ENCODE results near the gene RAB22A.

The RAB22A gene

GRCh38 chr20:58327211-58327610, 17.7 kb downstream of the RAB22A start:
- Histone ChIP-seq H3K9ac (ENCODE audit: low read length) (no peak overlapping the region), H3K27me3 (replicated peaks; ENCODE audit: control insufficient read depth, insufficient read depth, low read length) (no peaks in the 10 kb centered on the region), H3K4me1 (ENCODE audit: control insufficient read depth, insufficient read depth, low read length) (peaks cover 29% of the 10 kb centered on the region), H3K9me3 (ENCODE audit: control insufficient read depth, low read length) (no peaks in the 10 kb centered on the region), H3K4me3 (ENCODE audit: low read length) (no peak overlapping the region), H3K36me3 (ENCODE audit: control insufficient read depth, insufficient read depth, low read length, severe bottlenecking) (no peaks in the 10 kb centered on the region)
- DNase-seq (ENCODE audit: low read depth) = peak; percentile 12

- Histone ChIP-seq H3K4me3 (ENCODE audit: low read length) (no peak overlapping the region), H3K27me3 (replicated peaks; ENCODE audit: control insufficient read depth, insufficient read depth, low read length) (no peaks in the 10 kb centered on the region), H3K9me3 (ENCODE audit: control insufficient read depth, low read length) (no peaks in the 10 kb centered on the region), H3K9ac (ENCODE audit: low read length) (no peak overlapping the region), H3K36me3 (ENCODE audit: control insufficient read depth, insufficient read depth, low read length, severe bottlenecking) (no peaks in the 10 kb centered on the region), H3K4me1 (ENCODE audit: control insufficient read depth, insufficient read depth, low read length) (peaks cover 29% of the 10 kb centered on the region)
- DNase-seq (ENCODE audit: low read depth) = no peak
Observed at GRCh38 chr20:58328836-58329235, 19.3 kb downstream of the RAB22A start.

GRCh38 chr20:58329711-58330110, 20.2 kb downstream of the RAB22A start:
- no peaks in the 10 kb centered on the region for H3K9me3 ChIP-seq (ENCODE audit: control insufficient read depth, low read length)
- H3K27me3 ChIP-seq (replicated peaks; ENCODE audit: control insufficient read depth, insufficient read depth, low read length) = no peaks in the 10 kb centered on the region
- H3K9ac ChIP-seq (ENCODE audit: low read length) = no peak overlapping the region
- no peak for DNase-seq (ENCODE audit: low read depth)
- no peaks in the 10 kb centered on the region for H3K36me3 ChIP-seq (ENCODE audit: control insufficient read depth, insufficient read depth, low read length, severe bottlenecking)
- peaks cover 29% of the 10 kb centered on the region for H3K4me1 ChIP-seq (ENCODE audit: control insufficient read depth, insufficient read depth, low read length)
- H3K4me3 ChIP-seq (ENCODE audit: low read length) = no peak overlapping the region

GRCh38 chr20:58330249-58330648, 20.7 kb downstream of the RAB22A start:
- no peak overlapping the region for H3K9ac ChIP-seq (ENCODE audit: low read length)
- H3K9me3 ChIP-seq (ENCODE audit: control insufficient read depth, low read length) = no peaks in the 10 kb centered on the region
- peaks cover 29% of the 10 kb centered on the region for H3K4me1 ChIP-seq (ENCODE audit: control insufficient read depth, insufficient read depth, low read length)
- H3K4me3 ChIP-seq (ENCODE audit: low read length) = no peak overlapping the region
- H3K27me3 ChIP-seq (replicated peaks; ENCODE audit: control insufficient read depth, insufficient read depth, low read length) = no peaks in the 10 kb centered on the region
- no peak for DNase-seq (ENCODE audit: low read depth)
- H3K36me3 ChIP-seq (ENCODE audit: control insufficient read depth, insufficient read depth, low read length, severe bottlenecking) = no peaks in the 10 kb centered on the region

- peak; percentile 62 for DNase-seq (ENCODE audit: low read depth)
- Histone ChIP-seq H3K36me3 (ENCODE audit: control insufficient read depth, insufficient read depth, low read length, severe bottlenecking) (no peaks in the 10 kb centered on the region), H3K9ac (ENCODE audit: low read length) (no peak overlapping the region), H3K9me3 (ENCODE audit: control insufficient read depth, low read length) (no peaks in the 10 kb centered on the region), H3K4me3 (ENCODE audit: low read length) (no peak overlapping the region), H3K4me1 (ENCODE audit: control insufficient read depth, insufficient read depth, low read length) (peaks cover 26% of the 10 kb centered on the region), H3K27me3 (replicated peaks; ENCODE audit: control insufficient read depth, insufficient read depth, low read length) (no peaks in the 10 kb centered on the region)
Observed at GRCh38 chr20:58330687-58331086, 21.2 kb downstream of the RAB22A start.

GRCh38 chr20:58331961-58332551, 22.5 kb downstream of the RAB22A start:
- H3K4me1 ChIP-seq (ENCODE audit: control insufficient read depth, insufficient read depth, low read length) = peaks cover 21% of the 10 kb centered on the region
- H3K27me3 ChIP-seq (replicated peaks; ENCODE audit: control insufficient read depth, insufficient read depth, low read length) = no peaks in the 10 kb centered on the region
- no peak for DNase-seq (ENCODE audit: low read depth)
- H3K9me3 ChIP-seq (ENCODE audit: control insufficient read depth, low read length) = no peaks in the 10 kb centered on the region
- H3K36me3 ChIP-seq (ENCODE audit: control insufficient read depth, insufficient read depth, low read length, severe bottlenecking) = no peaks in the 10 kb centered on the region
- H3K4me3 ChIP-seq (ENCODE audit: low read length) = no peak overlapping the region
- H3K9ac ChIP-seq (ENCODE audit: low read length) = no peak overlapping the region

GRCh38 chr20:58339741-58340140, 30.2 kb downstream of the RAB22A start:
- Histone ChIP-seq H3K4me1 (ENCODE audit: control insufficient read depth, insufficient read depth, low read length) (peaks cover 31% of the 10 kb centered on the region), H3K9me3 (ENCODE audit: control insufficient read depth, low read length) (no peaks in the 10 kb centered on the region), H3K9ac (ENCODE audit: low read length) (no peak overlapping the region), H3K4me3 (ENCODE audit: low read length) (no peak overlapping the region), H3K36me3 (ENCODE audit: control insufficient read depth, insufficient read depth, low read length, severe bottlenecking) (peaks cover 10% of the 10 kb centered on the region), H3K27me3 (replicated peaks; ENCODE audit: control insufficient read depth, insufficient read depth, low read length) (no peaks in the 10 kb centered on the region)
- no peak for DNase-seq (ENCODE audit: low read depth)

- H3K27me3 ChIP-seq (replicated peaks; ENCODE audit: control insufficient read depth, insufficient read depth, low read length) = no peaks in the 10 kb centered on the region
- no peak overlapping the region for H3K4me3 ChIP-seq (ENCODE audit: low read length)
- peaks cover 14% of the 10 kb centered on the region for H3K36me3 ChIP-seq (ENCODE audit: control insufficient read depth, insufficient read depth, low read length, severe bottlenecking)
- peaks cover 34% of the 10 kb centered on the region for H3K4me1 ChIP-seq (ENCODE audit: control insufficient read depth, insufficient read depth, low read length)
- H3K9ac ChIP-seq (ENCODE audit: low read length) = no peak overlapping the region
- no peak for DNase-seq (ENCODE audit: low read depth)
- H3K9me3 ChIP-seq (ENCODE audit: control insufficient read depth, low read length) = no peaks in the 10 kb centered on the region
Observed at GRCh38 chr20:58340151-58340550, 30.6 kb downstream of the RAB22A start.

GRCh38 chr20:58340853-58341252, 31.3 kb downstream of the RAB22A start:
- no peaks in the 10 kb centered on the region for H3K9me3 ChIP-seq (ENCODE audit: control insufficient read depth, low read length)
- H3K4me1 ChIP-seq (ENCODE audit: control insufficient read depth, insufficient read depth, low read length) = peaks cover 34% of the 10 kb centered on the region
- no peak for DNase-seq (ENCODE audit: low read depth)
- peaks cover 21% of the 10 kb centered on the region for H3K36me3 ChIP-seq (ENCODE audit: control insufficient read depth, insufficient read depth, low read length, severe bottlenecking)
- H3K4me3 ChIP-seq (ENCODE audit: low read length) = no peak overlapping the region
- H3K9ac ChIP-seq (ENCODE audit: low read length) = no peak overlapping the region
- H3K27me3 ChIP-seq (replicated peaks; ENCODE audit: control insufficient read depth, insufficient read depth, low read length) = no peaks in the 10 kb centered on the region

GRCh38 chr20:58342104-58342945, 32.8 kb downstream of the RAB22A start:
- DNase-seq (ENCODE audit: low read depth) = peak; percentile 70
- H3K36me3 ChIP-seq (ENCODE audit: control insufficient read depth, insufficient read depth, low read length, severe bottlenecking) = peaks cover 27% of the 10 kb centered on the region
- H3K27me3 ChIP-seq (replicated peaks; ENCODE audit: control insufficient read depth, insufficient read depth, low read length) = no peaks in the 10 kb centered on the region

GRCh38 chr20:58344741-58345140, 35.2 kb downstream of the RAB22A start:
- DNase-seq (ENCODE audit: low read depth) = peak; percentile 54
- no peaks in the 10 kb centered on the region for H3K9me3 ChIP-seq (ENCODE audit: control insufficient read depth, low read length)
- no peak overlapping the region for H3K4me3 ChIP-seq (ENCODE audit: low read length)
- H3K9ac ChIP-seq (ENCODE audit: low read length) = no peak overlapping the region
- H3K36me3 ChIP-seq (ENCODE audit: control insufficient read depth, insufficient read depth, low read length, severe bottlenecking) = peaks cover 29% of the 10 kb centered on the region
- H3K27me3 ChIP-seq (replicated peaks; ENCODE audit: control insufficient read depth, insufficient read depth, low read length) = no peaks in the 10 kb centered on the region
- peaks cover 42% of the 10 kb centered on the region for H3K4me1 ChIP-seq (ENCODE audit: control insufficient read depth, insufficient read depth, low read length)

More at GRCh38 chr20:58342104-58342945, 32.8 kb downstream of the RAB22A start:
- no peak overlapping the region for H3K4me3 ChIP-seq (ENCODE audit: low read length)
- H3K9me3 ChIP-seq (ENCODE audit: control insufficient read depth, low read length) = no peaks in the 10 kb centered on the region
- H3K4me1 ChIP-seq (ENCODE audit: control insufficient read depth, insufficient read depth, low read length) = peaks cover 34% of the 10 kb centered on the region
- no peak overlapping the region for H3K9ac ChIP-seq (ENCODE audit: low read length)
